Transverse colon (tissue), 4 donors: ENCODE data around the gene PNLIP.

Experiments used
- POLR2A ChIP-seq: fragments of 450-650 bp; IDR thresholded peaks from one replicate; pipeline ENCODE4 v1.6.1; 2016; ENCODE audit warnings: antibody characterized with exemption, mild to moderate bottlenecking, moderate library complexity
- POLR2AphosphoS5 ChIP-seq, 3 donors: sonication (generic); formaldehyde crosslinking; IDR thresholded peaks; one replicate each; pipeline ENCODE4 v1.6.1; 2016; ENCODE audit warnings: antibody characterized with exemption in 3 of 3
- TF ChIP-seq, protein P1 (sequence below), 5 experiments: fragments of 200-600 bp in 3 of 5; fragments of 450-650 bp in 2 of 5; sonication (generic) in 3 of 5; IDR thresholded peaks; 1 replicate in 2 of 5; 2 replicates in 3 of 5; pipeline ENCODE4 v1.5.1; 2016 to 2017; ENCODE audit warnings: antibody characterized with exemption in 5 of 5, inconsistent platforms in 3 of 5, mild to moderate bottlenecking in 2 of 5, moderate library complexity in 1 of 5

DNA sequence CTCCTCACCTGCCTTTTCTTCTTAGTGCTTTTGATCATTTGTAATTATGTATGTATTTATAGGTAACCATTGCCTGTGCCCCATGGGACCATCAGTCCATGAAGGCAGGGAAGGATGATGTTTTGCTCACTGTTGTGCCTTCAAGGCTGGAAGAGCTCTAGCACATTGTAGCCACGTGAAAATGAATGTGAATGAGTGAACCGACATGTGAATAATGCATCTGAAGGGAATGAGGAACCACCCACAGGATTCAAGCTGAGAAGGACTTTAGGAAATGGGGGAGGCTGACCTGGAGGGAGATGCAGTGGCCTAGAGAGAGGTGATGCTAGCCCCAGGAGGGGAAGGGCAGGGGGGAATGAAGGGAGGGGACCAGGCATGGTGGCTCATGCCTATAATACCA is 69.1 kb downstream of the PNLIP start:
- TF ChIP-seq POLR2A (no peak), POLR2AphosphoS5 (IDR thresholded peaks at IDR 0.05) (no peak)
- TF ChIP-seq, protein P1, sequence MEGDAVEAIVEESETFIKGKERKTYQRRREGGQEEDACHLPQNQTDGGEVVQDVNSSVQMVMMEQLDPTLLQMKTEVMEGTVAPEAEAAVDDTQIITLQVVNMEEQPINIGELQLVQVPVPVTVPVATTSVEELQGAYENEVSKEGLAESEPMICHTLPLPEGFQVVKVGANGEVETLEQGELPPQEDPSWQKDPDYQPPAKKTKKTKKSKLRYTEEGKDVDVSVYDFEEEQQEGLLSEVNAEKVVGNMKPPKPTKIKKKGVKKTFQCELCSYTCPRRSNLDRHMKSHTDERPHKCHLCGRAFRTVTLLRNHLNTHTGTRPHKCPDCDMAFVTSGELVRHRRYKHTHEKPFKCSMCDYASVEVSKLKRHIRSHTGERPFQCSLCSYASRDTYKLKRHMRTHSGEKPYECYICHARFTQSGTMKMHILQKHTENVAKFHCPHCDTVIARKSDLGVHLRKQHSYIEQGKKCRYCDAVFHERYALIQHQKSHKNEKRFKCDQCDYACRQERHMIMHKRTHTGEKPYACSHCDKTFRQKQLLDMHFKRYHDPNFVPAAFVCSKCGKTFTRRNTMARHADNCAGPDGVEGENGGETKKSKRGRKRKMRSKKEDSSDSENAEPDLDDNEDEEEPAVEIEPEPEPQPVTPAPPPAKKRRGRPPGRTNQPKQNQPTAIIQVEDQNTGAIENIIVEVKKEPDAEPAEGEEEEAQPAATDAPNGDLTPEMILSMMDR (IDR thresholded peaks at IDR 0.05), result no peak
